ENCODE results near the gene HDAC6. TPM values are rescaled to one million over a fixed set of nuclear protein-coding genes. Genes with fewer than 3 reads are reported as not detected.

Gene HDAC6
- 58.4 and 65.7 TPM in 2 replicates for total RNA-seq
- polyA plus RNA-seq = 43.7 and 49.3 TPM in 2 replicates
- polyA plus RNA-seq (2011; cell fraction: cytosol; rRNA removed) = 22.4 and 22.6 TPM in 2 replicates
- 271 and 309 TPM in 2 replicates for polyA plus RNA-seq (2011; cell fraction: nucleus; rRNA removed)
- polyA plus RNA-seq (2012) = 36.8 and 47.7 TPM in 2 replicates
- 48.6 and 68.9 TPM in 2 replicates for polyA minus RNA-seq
- 21.3 TPM for polyA minus RNA-seq (2011; cell fraction: cytosol; rRNA and poly(A)+ RNA removed)
- polyA minus RNA-seq (2011; cell fraction: nucleus; rRNA and poly(A)+ RNA removed) = 48.4 and 57.2 TPM in 2 replicates
- Bru-seq, nascent RNA = percentile 48 among the genes with signal in this experiment
- percentile 60 among the genes with signal in this experiment for BruChase-seq, experiment 1, labeled RNA remaining after a 6-hour chase
- percentile 55 among the genes with signal in this experiment for BruChase-seq, experiment 2, labeled RNA remaining after a 2-hour chase
- long read RNA-seq, full-length matches to known transcripts = 13 of 52 reads
- long read RNA-seq, partial matches to known transcripts = 19 of 52 reads
- long read RNA-seq, other reads (novel, unspliced or antisense) = 20 of 52 reads

DNA sequence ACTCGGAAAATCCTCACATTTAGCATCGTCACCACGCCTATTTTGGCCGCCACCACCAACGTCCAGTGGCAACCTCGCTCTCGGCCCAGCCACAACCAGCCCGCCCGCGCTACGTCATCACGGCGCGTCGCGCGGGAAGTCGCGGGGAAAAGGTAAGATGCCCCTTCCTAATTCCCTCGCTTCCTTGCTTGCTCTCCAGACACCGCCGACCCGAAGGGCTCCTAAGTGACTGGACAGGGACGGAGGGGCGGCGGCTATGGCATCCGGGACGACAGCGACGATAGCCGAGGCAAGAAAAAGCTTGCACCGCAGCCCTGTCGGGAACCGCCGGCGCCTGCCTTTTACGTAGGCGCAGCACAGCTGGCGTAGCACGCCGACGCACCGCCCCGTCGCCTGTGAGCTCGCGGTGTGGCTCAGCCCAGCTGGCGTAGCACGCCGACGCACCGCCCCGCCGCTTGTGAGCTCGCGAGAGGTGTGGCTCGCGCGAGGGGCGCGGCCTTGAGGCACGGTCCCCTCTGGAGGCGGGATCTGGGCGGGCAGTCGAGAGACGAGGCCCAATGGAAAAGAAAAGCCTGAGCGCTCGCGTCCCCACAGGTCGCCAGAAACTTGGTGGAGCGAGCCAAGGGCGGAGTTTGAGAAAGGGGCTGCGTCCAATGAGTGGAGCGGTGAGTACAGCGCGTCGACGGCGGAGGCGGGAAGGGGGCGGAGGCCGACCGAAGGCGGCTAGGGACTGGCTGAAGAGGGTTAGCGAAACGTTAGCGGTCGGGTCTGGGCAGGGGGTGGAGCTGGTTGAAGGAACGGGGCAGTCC, at the start of gene HDAC6:
Gene HDAC6, plus strand, starts transcription at position 788 of the 809 bp plus-strand sequence. CDS start 626 bp downstream, outside the sequence.
- BruUV-seq (replicated peaks) = no TSS peak
- Histone ChIP-seq H3K36me3 (ENCODE audit: control insufficient read depth in 2 of 2, extremely low read depth in 1 of 2, insufficient read depth in 2 of 2, low read length in 2 of 2) (no peaks in the 10 kb centered on the region), H3K9me1 (replicated peaks; ENCODE audit: control insufficient read depth, extremely low read depth, insufficient read depth, low read length) (no peaks in the 10 kb centered on the region), H3K9ac (replicated peaks; ENCODE audit: extremely low read depth, insufficient read depth, low read length) (peak within 1 kb of the TSS; percentile 94), H3K4me3 (replicated peaks in 1 of 3; ENCODE audit: insufficient read depth in 1 of 3, low read depth in 1 of 3, low read length in 3 of 3) (peak within 1 kb of the TSS; percentile 57 to 75 (median 58)), H3K4me1 (ENCODE audit: control insufficient read depth, extremely low read depth, insufficient read depth, low read length) (peaks cover 4% of the 10 kb centered on the region), H4K20me1 (replicated peaks; ENCODE audit: control insufficient read depth, extremely low read depth, insufficient read depth, low read length) (no peaks in the 10 kb centered on the region), H3K79me2 (ENCODE audit: control insufficient read depth, insufficient read depth, low read length) (no peaks in the 10 kb centered on the region), H3K27ac (ENCODE audit: insufficient read depth, low read depth, low read length) (peak within 1 kb of the TSS; percentile 87), H3K4me2 (ENCODE audit: insufficient read depth, low read length) (peak within 1 kb of the TSS; percentile 62), H2AFZ (ENCODE audit: low read depth, low read length) (peak within 1 kb of the TSS; percentile 80), H3K27me3 (ENCODE audit: control insufficient read depth in 2 of 2, insufficient read depth in 2 of 2, low read length in 2 of 2) (no peaks in the 10 kb centered on the region), H3K9me3 (replicated peaks; ENCODE audit: control insufficient read depth, insufficient read depth, low read length) (no peaks in the 10 kb centered on the region)
- FAIRE-seq (peak; percentile 100), DNase-seq (ENCODE audit: low read depth, low spot score) (peak; percentile 99)
- dilution Hi-C loops (cut with MboI; ENCODE audit: extremely low pct_ligation_motif_present, low sequenced_read_pairs) = no loop called here
- intact Hi-C loops (cut with micrococcal nuclease) = loop anchor here (1.0 to 2.0 kb wide), 6 partner anchors 64 to 322 kb away; partner anchors contain the start of genes GPKOW, SUV39H1 and TFE3
- POLR2A ChIA-PET = interaction anchor here (1.0 kb wide), 1 partner anchor 64 kb away, joined by 5 read pairs; no protein-coding TSS in a partner anchor
- CTCF ChIA-PET = interaction anchor here (0.5 to 1.0 kb wide), 2 partner anchors 90 to 157 kb away, joined by 3 read pairs; no protein-coding TSS in a partner anchor
- no peak for TF ChIP-seq FOS (IDR thresholded peaks at IDR 0.05; ENCODE audit: borderline replicate concordance, insufficient read depth, low read length)
- no peak for TF ChIP-seq EZH2 (IDR thresholded peaks at IDR 0.05; ENCODE audit: borderline replicate concordance, low read depth, low read length, severe bottlenecking)
- no peak for TF ChIP-seq POLR2AphosphoS5 (IDR thresholded peaks at IDR 0.05; ENCODE audit: insufficient read depth, low read depth, low read length)
- TF ChIP-seq POLR2A (IDR thresholded peaks at IDR 0.05; ENCODE audit: low read depth, low read length) = no peak
- TF ChIP-seq, protein P1, sequence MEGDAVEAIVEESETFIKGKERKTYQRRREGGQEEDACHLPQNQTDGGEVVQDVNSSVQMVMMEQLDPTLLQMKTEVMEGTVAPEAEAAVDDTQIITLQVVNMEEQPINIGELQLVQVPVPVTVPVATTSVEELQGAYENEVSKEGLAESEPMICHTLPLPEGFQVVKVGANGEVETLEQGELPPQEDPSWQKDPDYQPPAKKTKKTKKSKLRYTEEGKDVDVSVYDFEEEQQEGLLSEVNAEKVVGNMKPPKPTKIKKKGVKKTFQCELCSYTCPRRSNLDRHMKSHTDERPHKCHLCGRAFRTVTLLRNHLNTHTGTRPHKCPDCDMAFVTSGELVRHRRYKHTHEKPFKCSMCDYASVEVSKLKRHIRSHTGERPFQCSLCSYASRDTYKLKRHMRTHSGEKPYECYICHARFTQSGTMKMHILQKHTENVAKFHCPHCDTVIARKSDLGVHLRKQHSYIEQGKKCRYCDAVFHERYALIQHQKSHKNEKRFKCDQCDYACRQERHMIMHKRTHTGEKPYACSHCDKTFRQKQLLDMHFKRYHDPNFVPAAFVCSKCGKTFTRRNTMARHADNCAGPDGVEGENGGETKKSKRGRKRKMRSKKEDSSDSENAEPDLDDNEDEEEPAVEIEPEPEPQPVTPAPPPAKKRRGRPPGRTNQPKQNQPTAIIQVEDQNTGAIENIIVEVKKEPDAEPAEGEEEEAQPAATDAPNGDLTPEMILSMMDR (IDR thresholded peaks at IDR 0.05; ENCODE audit: extremely low read depth in 1 of 2, insufficient read depth in 1 of 2, low read depth in 1 of 2, low read length in 2 of 2) = no peak
- TF ChIP-seq GATA2 (IDR thresholded peaks at IDR 0.05; ENCODE audit: insufficient read depth, insufficient read length, low read depth, low read length) = no peak
- no peak for TF ChIP-seq MYC (IDR thresholded peaks at IDR 0.05; ENCODE audit: low read depth, low read length)
- TF ChIP-seq, protein P2, sequence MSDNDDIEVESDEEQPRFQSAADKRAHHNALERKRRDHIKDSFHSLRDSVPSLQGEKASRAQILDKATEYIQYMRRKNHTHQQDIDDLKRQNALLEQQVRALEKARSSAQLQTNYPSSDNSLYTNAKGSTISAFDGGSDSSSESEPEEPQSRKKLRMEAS (IDR thresholded peaks at IDR 0.05; ENCODE audit: insufficient read depth, insufficient read length) = no peak
- TF ChIP-seq JUN (IDR thresholded peaks at IDR 0.05; ENCODE audit: borderline replicate concordance, insufficient read depth, insufficient read length, low read depth) = no peak
